H1 (cell line): Measurements from ENCODE around the gene UNC80. TPM values are rescaled to one million over a fixed set of nuclear protein-coding genes. Genes with fewer than 3 reads are reported as not detected.

Experiments used
- CTCF ChIA-PET: fragments of 300-600 bp; sonication (Branson Sonifier 250); formaldehyde crosslinking; loops from one replicate; lab custom pipeline; 2021; ENCODE audit not compliant: partially characterized antibody; lab: Charles Lee
- POLR2A ChIA-PET: fragments of 300-600 bp; sonication (Branson Sonifier 250); formaldehyde crosslinking; loops from one replicate; lab custom pipeline; 2021; ENCODE audit warnings: inconsistent platforms; ENCODE audit not compliant: partially characterized antibody; lab: Charles Lee
- DNase-seq, 2 experiments: peaks; one replicate each; pipeline versions ENCODE4 v3.0.0 to v3.0.0-alpha.2; 2010 to 2022; ENCODE audit warnings: low spot score in 2 of 2, low read depth in 1 of 2, mixed read lengths in 1 of 2
- FAIRE-seq: peaks from 2 replicates; lab custom pipeline; 2011; peaks lifted over from hg19 to GRCh38; lab: Jason Lieb, UNC
- H2AFZ ChIP-seq: 2 replicates; pipeline ENCODE4 v1.8.1; 2012; ENCODE audit warnings: low read length, inconsistent platforms
- H2AK5ac ChIP-seq: 2 replicates; pipeline ENCODE4 v1.6.1; 2013; ENCODE audit warnings: low read depth, low read length
- H2BK120ac ChIP-seq: replicated peaks from 2 replicates; pipeline ENCODE3; 2013; ENCODE audit warnings: low read depth, low read length, inconsistent platforms
- H2BK12ac ChIP-seq: 2 replicates; pipeline ENCODE4 v1.6.1; 2013; ENCODE audit warnings: low read depth, low read length
- H2BK15ac ChIP-seq: 2 replicates; pipeline ENCODE4 v1.6.1; 2013; ENCODE audit warnings: low read length
- H2BK20ac ChIP-seq: 2 replicates; pipeline ENCODE4 v1.6.1; 2013; ENCODE audit warnings: low read length
- H2BK5ac ChIP-seq: 2 replicates; pipeline ENCODE4 v1.6.1; 2013; ENCODE audit warnings: low read depth, low read length
- H3K14ac ChIP-seq: 2 replicates; pipeline ENCODE4 v1.6.1; 2013; ENCODE audit warnings: inconsistent platforms; ENCODE audit not compliant: insufficient read length
- H3K18ac ChIP-seq: 2 replicates; pipeline ENCODE4 v1.6.1; 2013; ENCODE audit warnings: low read length; ENCODE audit errors: extremely low read depth
- H3K23ac ChIP-seq: 2 replicates; pipeline ENCODE4 v1.6.1; 2013; ENCODE audit warnings: inconsistent platforms; ENCODE audit not compliant: insufficient read length
- H3K23me2 ChIP-seq: 2 replicates; pipeline ENCODE4 v1.6.1; 2013; ENCODE audit warnings: low read depth, low read length
- H3K27ac ChIP-seq: 2 replicates; pipeline ENCODE4 v1.6.1; 2011; ENCODE audit warnings: low read depth, low read length, inconsistent platforms
- H3K27me3 ChIP-seq, 4 experiments: replicated peaks in 1 of 4; 1 replicate in 1 of 4; 2 replicates in 3 of 4; pipeline versions ENCODE4 v1.6.1 to v1.8.1; 2011 to 2013; ENCODE audit warnings: low read length in 3 of 4, mild to moderate bottlenecking in 3 of 4, inconsistent platforms in 2 of 4, mixed read lengths in 2 of 4, moderate library complexity in 1 of 4; ENCODE audit not compliant: control insufficient read depth in 3 of 4, insufficient read depth in 3 of 4; ENCODE audit errors: extremely low read depth in 1 of 4
- H3K36me3 ChIP-seq, 4 experiments: 2 replicates each; pipeline versions ENCODE4 v1.6.1 to v1.8.1; 2011 to 2013; ENCODE audit warnings: mild to moderate bottlenecking in 4 of 4, low read length in 3 of 4, moderate library complexity in 2 of 4, control low read depth in 1 of 4, inconsistent platforms in 1 of 4; ENCODE audit not compliant: insufficient read depth in 4 of 4, control insufficient read depth in 2 of 4
- H3K4ac ChIP-seq: replicated peaks from 2 replicates; pipeline ENCODE3; 2013; ENCODE audit warnings: low read length, low read depth, mixed read lengths, inconsistent platforms; ENCODE audit not compliant: insufficient read length
- H3K4me1 ChIP-seq, 4 experiments: replicated peaks in 1 of 4; 1 replicate in 1 of 4; 2 replicates in 3 of 4; pipeline versions ENCODE4 v1.6.1 to v1.8.1; 2011 to 2013; ENCODE audit warnings: low read length in 3 of 4, inconsistent platforms in 2 of 4, mixed read lengths in 1 of 4; ENCODE audit not compliant: insufficient read depth in 4 of 4, control insufficient read depth in 3 of 4
- H3K4me2 ChIP-seq, 2 experiments: 2 replicates each; pipeline versions ENCODE4 v1.6.1 to v1.8.1; 2011 to 2013; ENCODE audit warnings: low read depth in 2 of 2, low read length in 2 of 2, control low read depth in 1 of 2, inconsistent platforms in 1 of 2, mild to moderate bottlenecking in 1 of 2; ENCODE audit not compliant: insufficient read depth in 1 of 2
- H3K4me3 ChIP-seq, 4 experiments: fragments of 200-600, 300-600 bp in 1 of 4; sonication (generic), shearing (Covaris generic), sonication (Bioruptor Twin) in 1 of 4; 2 replicates each; pipeline versions ENCODE4 v1.5.1 to v1.8.1; 2011 to 2016; ENCODE audit warnings: low read length in 4 of 4, low read depth in 3 of 4, control low read depth in 2 of 4, inconsistent platforms in 2 of 4, mild to moderate bottlenecking in 2 of 4, mixed read lengths in 1 of 4, moderate library complexity in 1 of 4; ENCODE audit not compliant: insufficient read depth in 2 of 4; ENCODE audit errors: extremely low read depth in 1 of 4
- H3K56ac ChIP-seq: replicated peaks from 2 replicates; pipeline ENCODE3; 2013; ENCODE audit warnings: low read depth, mild to moderate bottlenecking, mixed read lengths, low read length, inconsistent platforms; ENCODE audit not compliant: insufficient read length
- H3K79me1 ChIP-seq: 2 replicates; pipeline ENCODE4 v1.6.1; 2013; ENCODE audit warnings: low read depth, low read length, control low read depth
- H3K79me2 ChIP-seq, 2 experiments: 2 replicates each; pipeline versions ENCODE4 v1.6.1 to v1.8.1; 2012 to 2013; ENCODE audit warnings: low read length in 2 of 2, mild to moderate bottlenecking in 2 of 2, inconsistent platforms in 1 of 2; ENCODE audit not compliant: insufficient read depth in 2 of 2, control insufficient read depth in 1 of 2
- H3K9ac ChIP-seq, 4 experiments: replicated peaks in 1 of 4; 1 replicate in 1 of 4; 2 replicates in 3 of 4; pipeline versions ENCODE4 v1.6.1 to v1.8.1; 2011 to 2013; ENCODE audit warnings: low read depth in 3 of 4, low read length in 3 of 4, control low read depth in 2 of 4, mild to moderate bottlenecking in 2 of 4, moderate library complexity in 2 of 4, inconsistent platforms in 1 of 4; ENCODE audit errors: extremely low read depth in 1 of 4
- H3K9me3 ChIP-seq, 2 experiments: 2 replicates each; pipeline versions ENCODE4 v1.6.1 to v1.8.1; 2012 to 2013; ENCODE audit warnings: mild to moderate bottlenecking in 2 of 2, moderate library complexity in 2 of 2, control low read depth in 1 of 2, inconsistent platforms in 1 of 2, low read depth in 1 of 2, low read length in 1 of 2, mixed read lengths in 1 of 2; ENCODE audit not compliant: insufficient read depth in 2 of 2
- H4K20me1 ChIP-seq, 2 experiments: replicated peaks in 1 of 2; 2 replicates each; pipeline versions ENCODE3 to v1.8.1; 2011 to 2013; ENCODE audit warnings: inconsistent platforms in 2 of 2, low read length in 2 of 2, mild to moderate bottlenecking in 1 of 2; ENCODE audit not compliant: insufficient read depth in 2 of 2, control insufficient read depth in 1 of 2
- H4K5ac ChIP-seq: 2 replicates; pipeline ENCODE4 v1.6.1; 2013; ENCODE audit warnings: low read length, low read depth, mixed read lengths, inconsistent platforms; ENCODE audit not compliant: insufficient read length
- H4K8ac ChIP-seq: 2 replicates; pipeline ENCODE4 v1.8.0; 2013; ENCODE audit warnings: mild to moderate bottlenecking, moderate library complexity, low read length, inconsistent platforms; ENCODE audit not compliant: insufficient read depth; ENCODE audit errors: extremely low read depth
- H4K91ac ChIP-seq: replicated peaks from 2 replicates; pipeline ENCODE3; 2013; ENCODE audit warnings: low read length, mixed read lengths, inconsistent platforms; ENCODE audit not compliant: insufficient read length
- HDAC2 ChIP-seq, 2 experiments: fragments of 300-600 bp in 1 of 2; sonication (generic) in 1 of 2; IDR thresholded peaks; 2 replicates each; pipeline ENCODE4 v1.6.1; 2011 to 2012; ENCODE audit warnings: low read depth in 2 of 2, low read length in 2 of 2, mild to moderate bottlenecking in 2 of 2, moderate library complexity in 2 of 2, borderline replicate concordance in 1 of 2, inconsistent platforms in 1 of 2
- JUN ChIP-seq: IDR thresholded peaks from 2 replicates; pipeline ENCODE4 v1.6.1; 2011; ENCODE audit warnings: low read depth, mild to moderate bottlenecking, improper control_type of control experiment, low read length
- SP2 ChIP-seq: IDR thresholded peaks from 2 replicates; pipeline ENCODE4 v1.6.1; 2012; ENCODE audit warnings: mild to moderate bottlenecking, low read length, inconsistent platforms
- WGBS, 2 experiments: shearing (Covaris generic) in 1 of 2; methylation state at CpG; one replicate each; pipeline versions ENCODE4 v1.1.6 to v1.1.7; 2013 to 2015; ENCODE audit warnings: low lambda C conversion rate in 2 of 2, mixed read lengths in 2 of 2, inconsistent platforms in 1 of 2, low coverage in 1 of 2, missing lambda C conversion rate in 1 of 2; ENCODE audit not compliant: insufficient replicate concordance in 2 of 2, insufficient coverage in 1 of 2, insufficient read length in 1 of 2; ENCODE audit errors: extremely low coverage in 1 of 2, missing lambda C conversion rate in 1 of 2; 5-methylcytosine and 5-hydroxymethylcytosine counted together
- polyA plus RNA-seq, 7 experiments: library from polyadenylated mRNA; depleted of rRNA in 3 of 7; stranded (reverse) in 5 of 7; unstranded in 2 of 7; fragments of >200 nt in 5 of 7; fragments of 200-250 nt in 2 of 7; gene quantifications; 1 replicate in 5 of 7; 2 replicates in 1 of 7; 4 replicates in 1 of 7; pipeline versions ENCODE4 v1.2.1 to v1.2.3, GENCODE V29; 2011 to 2013; ENCODE audit warnings: missing spikeins in 2 of 7, mixed read lengths in 2 of 7
- total RNA-seq: library from RNA; stranded (reverse); fragmentation: NEBNext Ultra II Directional; extraction: Animal tissue kit (Norgen Biotek cat#: 25700); gene quantifications from 2 replicates; pipeline ENCODE4 v1.2.1, GENCODE V29; 2021

Gene UNC80
- total and polyA plus RNA-seq, 2 of the 8 experiments (the other 6 are each of a cell fraction or from before 2014, with no cell fraction given) = 0.53 to 0.56 TPM

- Histone ChIP-seq H2BK120ac (no peak overlapping the region), H3K56ac (no peak overlapping the region), H2AFZ (no peak overlapping the region), H2AK5ac (no peak overlapping the region), H3K4ac (no peak overlapping the region), H3K36me3 (no peaks in the 10 kb centered on the region), H3K4me2 (no peak overlapping the region), H4K20me1 (no peaks in the 10 kb centered on the region), H3K4me3 (no peak overlapping the region), H3K79me1 (no peaks in the 10 kb centered on the region), H2BK20ac (no peak overlapping the region), H2BK12ac (no peak overlapping the region), H3K4me1 (peaks cover 0 to 6% (median 0%) of the 10 kb centered on the region in 4 experiments; a peak in 1 of 7 replicates), H2BK5ac (no peak overlapping the region), H4K8ac (no peak overlapping the region), H3K27ac (no peak overlapping the region), H4K91ac (no peak overlapping the region), H3K27me3 (no peaks in the 10 kb centered on the region), H3K18ac (no peak overlapping the region), H2BK15ac (no peak overlapping the region), H3K23ac (no peak overlapping the region), H3K79me2 (no peaks in the 10 kb centered on the region), H3K9me3 (no peaks in the 10 kb centered on the region), H3K9ac (no peak overlapping the region), H4K5ac (no peak overlapping the region), H3K14ac (no peak overlapping the region), H3K23me2 (no peaks in the 10 kb centered on the region)
- WGBS, 2 experiments = 85% methylated on average over 1 of the region's 1 CpG; no CpG with 5 or more reads in 1 of the 2 experiments
- DNase-seq = no peak
- ChIA-PET CTCF (interaction anchor here (0.6 to 1.6 kb wide), 5 partner anchors 78 to 452 kb away, joined by 3 read pairs; no protein-coding TSS in a partner anchor), POLR2A (no interaction called here)
- TF ChIP-seq SP2 (no peak), HDAC2 (IDR thresholded peaks at IDR 0.05; ENCODE audit: borderline replicate concordance in 1 of 2, low read depth in 2 of 2, low read length in 2 of 2) (no peak), JUN (no peak)
- no peak for FAIRE-seq
Measured at GRCh38 chr2:209788925-209789324, 17.3 kb downstream of the UNC80 start.
